Hepatocyte (in vitro differentiated cells): ENCODE results near the gene SLC35G6. TPM values are rescaled to one million over a fixed set of nuclear protein-coding genes. Genes with fewer than 3 reads are reported as not detected.

Experiments
- DNase-seq: peaks from one replicate; pipeline ENCODE4 v3.0.0-alpha.2; 2016; ENCODE audit warnings: low spot score
- H2AFZ ChIP-seq: fragments of 200-600 bp; sonication (generic); 2 replicates; pipeline ENCODE4 v1.6.0; 2016; ENCODE audit warnings: antibody characterized with exemption, mild to moderate bottlenecking
- H3K27ac ChIP-seq: fragments of 200-600 bp; sonication (generic); 2 replicates; pipeline ENCODE4 v1.5.1; 2016; ENCODE audit warnings: mild to moderate bottlenecking
- H3K27me3 ChIP-seq: fragments of 200-600 bp; sonication (generic); 2 replicates; pipeline ENCODE4 v1.6.1; 2016
- H3K36me3 ChIP-seq: fragments of 200-600 bp; sonication (generic); replicated peaks from 2 replicates; pipeline ENCODE4 v1.5.1; 2016; ENCODE audit warnings: low read depth; ENCODE audit not compliant: insufficient read depth
- H3K4me1 ChIP-seq: fragments of 200-600 bp; sonication (generic); 2 replicates; pipeline ENCODE4 v1.5.1; 2016; ENCODE audit warnings: mild to moderate bottlenecking, moderate library complexity; ENCODE audit not compliant: insufficient read depth
- H3K4me2 ChIP-seq: fragments of 200-600 bp; sonication (generic); 2 replicates; pipeline ENCODE4 v1.6.0; 2016
- H3K4me3 ChIP-seq: fragments of 200-600 bp; sonication (generic); 2 replicates; pipeline ENCODE4 v1.5.1; 2016; ENCODE audit warnings: mild to moderate bottlenecking
- H3K79me2 ChIP-seq: fragments of 200-600 bp; sonication (generic); 2 replicates; pipeline ENCODE4 v1.6.0; 2017; ENCODE audit warnings: mild to moderate bottlenecking
- H3K9me2 ChIP-seq: fragments of 200-600 bp; sonication (generic); replicated peaks from 2 replicates; pipeline ENCODE4 v1.6.0; 2017; ENCODE audit warnings: mild to moderate bottlenecking; ENCODE audit not compliant: insufficient read depth
- H3K9me3 ChIP-seq: fragments of 200-600 bp; sonication (generic); 2 replicates; pipeline ENCODE4 v1.5.1; 2016; ENCODE audit warnings: low read depth, mild to moderate bottlenecking
- H4K20me1 ChIP-seq: fragments of 200-600 bp; sonication (generic); 2 replicates; pipeline ENCODE4 v1.6.0; 2016; ENCODE audit warnings: mild to moderate bottlenecking; ENCODE audit not compliant: insufficient read depth, poor library complexity, severe bottlenecking
- CTCF ChIP-seq: fragments of 200-600 bp; sonication (generic); IDR thresholded peaks from 2 replicates; pipeline ENCODE4 v1.5.1; 2016; ENCODE audit warnings: antibody characterized with exemption, mild to moderate bottlenecking; ENCODE audit not compliant: poor library complexity
- EZH2 ChIP-seq: fragments of 200-600 bp; sonication (generic); IDR thresholded peaks from 2 replicates; pipeline ENCODE4 v1.6.1; 2016; ENCODE audit warnings: antibody characterized with exemption, mild to moderate bottlenecking, borderline replicate concordance
- EZH2phosphoT487 ChIP-seq: fragments of 200-600 bp; sonication (generic); IDR thresholded peaks from one replicate; pipeline ENCODE4 v1.6.1; 2018; ENCODE audit warnings: antibody characterized with exemption, mild to moderate bottlenecking, low read depth, moderate library complexity; ENCODE audit not compliant: unreplicated experiment, severe bottlenecking
- WGBS: methylation state at CpG from one replicate; pipeline ENCODE4 v1.1.6; 2016; ENCODE audit warnings: low lambda C conversion rate; ENCODE audit errors: missing lambda C conversion rate; 5-methylcytosine and 5-hydroxymethylcytosine counted together
- polyA plus RNA-seq: library from polyadenylated mRNA; unstranded; fragments of >200 nt; fragmentation: Nextera tagmentation; extraction: Ambion mirVana; gene quantifications from 2 replicates; pipeline ENCODE4 v1.2.1, GENCODE V29; 2016
- total RNA-seq: library from RNA; depleted of rRNA; stranded (reverse); fragments of >200 nt; gene quantifications from 2 replicates; pipeline ENCODE4 v1.2.3, GENCODE V29; 2014

The SLC35G6 gene
- total and polyA plus RNA-seq, 2 experiments from 2014 or later = 0.30 TPM; not detected in 1

GRCh38 chr17:7440834-7441195 lies 40.4 kb upstream of the SLC35G6 start:
- WGBS = 3% methylated on average over 10 of the region's 12 CpGs
- TF ChIP-seq EZH2 (no peak), EZH2phosphoT487 (no peak), CTCF (no peak)
- Histone ChIP-seq H3K4me2 (peak overlapping the region; percentile 99), H3K9me3 (no peaks in the 10 kb centered on the region), H3K9me2 (no peaks in the 10 kb centered on the region), H2AFZ (no peak overlapping the region), H3K4me3 (peak overlapping the region; percentile 75), H3K4me1 (peaks cover 53% of the 10 kb centered on the region), H3K27ac (peak overlapping the region; percentile 49), H3K36me3 (no peaks in the 10 kb centered on the region), H4K20me1 (no peaks in the 10 kb centered on the region), H3K27me3 (peaks cover 29% of the 10 kb centered on the region), H3K79me2 (peaks cover 2% of the 10 kb centered on the region)
- peak; percentile 67 for DNase-seq

- peaks cover 29% of the 10 kb centered on the region for H3K27me3 ChIP-seq
- H3K36me3 ChIP-seq = no peaks in the 10 kb centered on the region
- TF ChIP-seq CTCF = no peak
- TF ChIP-seq EZH2phosphoT487 = no peak
- TF ChIP-seq EZH2 = no peak
- DNase-seq = no peak
- peak overlapping the region; percentile 99 for H3K4me2 ChIP-seq
- no peaks in the 10 kb centered on the region for H3K9me2 ChIP-seq
- H2AFZ ChIP-seq = no peak overlapping the region
- H3K4me3 ChIP-seq = no peak overlapping the region
- H4K20me1 ChIP-seq = no peaks in the 10 kb centered on the region
- H3K79me2 ChIP-seq = peaks cover under 1% of the 10 kb centered on the region
- WGBS = 66% methylated on average over 7 of the region's 7 CpGs
- peaks cover 50% of the 10 kb centered on the region for H3K4me1 ChIP-seq
- no peak overlapping the region for H3K27ac ChIP-seq
- H3K9me3 ChIP-seq = no peaks in the 10 kb centered on the region
Measured at GRCh38 chr17:7441266-7441665, 40.0 kb upstream of the SLC35G6 start.

- Histone ChIP-seq H3K36me3 (no peaks in the 10 kb centered on the region), H2AFZ (no peak overlapping the region), H3K79me2 (no peaks in the 10 kb centered on the region), H3K4me1 (peaks cover 43% of the 10 kb centered on the region), H3K9me3 (no peaks in the 10 kb centered on the region), H3K4me3 (no peak overlapping the region), H3K9me2 (no peaks in the 10 kb centered on the region), H3K27me3 (peaks cover 29% of the 10 kb centered on the region), H3K27ac (no peak overlapping the region), H3K4me2 (no peak overlapping the region), H4K20me1 (no peaks in the 10 kb centered on the region)
- no peak for DNase-seq
- TF ChIP-seq CTCF (no peak), EZH2 (no peak), EZH2phosphoT487 (no peak)
- 92% methylated on average over 2 of the region's 2 CpGs for WGBS
Measured at GRCh38 chr17:7442142-7442541, 39.1 kb upstream of the SLC35G6 start.
